ENCODE measurements around the gene SBNO2. TPM values are rescaled to one million over a fixed set of nuclear protein-coding genes. Genes with fewer than 3 reads are reported as not detected.

SBNO2 gene
- total and polyA plus RNA-seq, 9 of the 15 experiments (the other 6 are each of a cell fraction or from before 2014, with no cell fraction given) = 0.01 to 46.2 (median 6.7) TPM

GRCh38 chr19:1103708-1104310 lies 70.3 kb downstream of the SBNO2 start, which contains the start of gene GPX4:
TSS of gene GPX4 (plus strand) at chr19:1103994. CDS start at chr19:1104044, 50 bp downstream.
- peak within 1 kb of the TSS; percentile 88 to 95 for H3K9ac ChIP-seq (ENCODE audit: insufficient read depth in 1 of 2, low read depth in 2 of 2, low read length in 2 of 2)
- POLR2A ChIA-PET = interaction anchor here (0.6 to 1.6 kb wide), 11 partner anchors 9 to 165 kb away, joined by 3 to 14 read pairs (median 5); partner anchors contain the start of genes ABCA7 and CIRBP
- peak within 1 kb of the TSS; percentile 74 for H2AFZ ChIP-seq (ENCODE audit: low read depth, low read length)
- H3K79me2 ChIP-seq (ENCODE audit: control insufficient read depth, insufficient read depth, low read length) = peaks cover 25% of the 10 kb centered on the region
- no peaks in the 10 kb centered on the region; the same call in 1 of the 2 replicates for H4K20me1 ChIP-seq (replicated peaks; ENCODE audit: control insufficient read depth, insufficient read depth, low read length)
- no peaks in the 10 kb centered on the region for H3K27me3 ChIP-seq (ENCODE audit: control insufficient read depth in 2 of 2, insufficient read depth in 2 of 2, low read length in 2 of 2)
- ATAC-seq = peak; percentile 95
- peaks cover 34% of the 10 kb centered on the region; the same call in 2 of the 3 replicates for H3K36me3 ChIP-seq (ENCODE audit: control insufficient read depth, insufficient read depth, low read length)
- intact Hi-C loops (cut with micrococcal nuclease) (loop anchor here (2.0 to 5.0 kb wide), 2 partner anchors 62 to 83 kb away; partner anchors contain the start of genes ABCA7, RNU6-2 and TMEM259), in situ Hi-C loops (cut with MboI) (no loop called here)
- 1% methylated on average over 47 of the region's 75 CpGs for WGBS (ENCODE audit: insufficient coverage, low coverage, missing lambda C conversion rate)
- peaks cover 27 to 70% of the 10 kb centered on the region in 2 experiments for H3K4me1 ChIP-seq (replicated peaks in 1 of 2; ENCODE audit: control insufficient read depth in 2 of 2, insufficient read depth in 2 of 2, low read length in 2 of 2)
- H3K9me1 ChIP-seq (ENCODE audit: control insufficient read depth, insufficient read depth, low read length) = no peaks in the 10 kb centered on the region
- CTCF ChIA-PET (ENCODE audit: low intra/inter-chr PET ratio) = no interaction called here
- peak; percentile 99 for FAIRE-seq
- no TSS peak for BruUV-seq (replicated peaks)
- H3K27ac ChIP-seq (ENCODE audit: extremely low read depth, low read depth, low read length) = peak within 1 kb of the TSS; percentile 98
- peak within 1 kb of the TSS; percentile 97 for H3K4me3 ChIP-seq
- H3K4me2 ChIP-seq (ENCODE audit: insufficient read depth, low read length) = peak within 1 kb of the TSS; percentile 82
- H3K9me3 ChIP-seq (replicated peaks; ENCODE audit: control insufficient read depth, insufficient read depth, low read depth, low read length) = peaks cover 7% of the 10 kb centered on the region
- DNase-seq (ENCODE audit: extremely low read depth in 1 of 4, low spot score in 3 of 4) = peak; percentile 95 to 100 (median 97)
- peak; percentile 87 for TF ChIP-seq CHD1 (IDR thresholded peaks at IDR 0.05; ENCODE audit: low read length)
- TF ChIP-seq SP2 (IDR thresholded peaks at IDR 0.05; ENCODE audit: extremely low read depth, low read depth, low read length, poor library complexity, severe bottlenecking) = peak; percentile 47
- TF ChIP-seq SREBF1 (IDR thresholded peaks at IDR 0.05; ENCODE audit: borderline replicate concordance, low read depth, low read length) = no peak
- peak; percentile 75 for TF ChIP-seq HNRNPK (IDR thresholded peaks at IDR 0.05; ENCODE audit: low read depth, low read length, poor library complexity, severe bottlenecking)
- no peak for TF ChIP-seq MYBL2 (IDR thresholded peaks at IDR 0.05; ENCODE audit: low read depth)
- no peak for TF ChIP-seq MYBL2 (CRISPR knock-in tag; IDR thresholded peaks at IDR 0.05; ENCODE audit: borderline replicate concordance)
- TF ChIP-seq ZNF384 (IDR thresholded peaks at IDR 0.05; ENCODE audit: low read depth, low read length) = no peak
- TF ChIP-seq XRCC4 (IDR thresholded peaks at IDR 0.05; ENCODE audit: extremely low read depth, insufficient read depth, insufficient read length) = no peak
- no peak for TF ChIP-seq KLF16 (IDR thresholded peaks at IDR 0.05)
- peak; percentile 96 for TF ChIP-seq TBP (optimal IDR thresholded peaks at IDR 0.05; ENCODE audit: low read depth, low read length)
- no peak for TF ChIP-seq TGIF2 (CRISPR knock-in tag; IDR thresholded peaks at IDR 0.05)
- 0 out of 2 replicates have a peak, but pooled peaks have one; percentile 40 for TF ChIP-seq HMGXB4 (CRISPR knock-in tag; IDR thresholded peaks at IDR 0.05)
- TF ChIP-seq ZBTB17 (CRISPR knock-in tag; IDR thresholded peaks at IDR 0.05) = 0 out of 2 replicates have a peak, but pooled peaks have one; percentile 35
- no peak for TF ChIP-seq ESRRA (IDR thresholded peaks at IDR 0.05; ENCODE audit: borderline replicate concordance, low read depth)
- TF ChIP-seq TEAD4 (IDR thresholded peaks at IDR 0.05; ENCODE audit: low read length) = no peak
- TF ChIP-seq TEAD4 (CRISPR knock-in tag; IDR thresholded peaks at IDR 0.05; ENCODE audit: borderline replicate concordance) = 0 out of 2 replicates have a peak, but pooled peaks have one; percentile 42
- TF ChIP-seq RBM22 (IDR thresholded peaks at IDR 0.05; ENCODE audit: low read depth, low read length, poor library complexity, severe bottlenecking) = peak; percentile 81
- no peak for TF ChIP-seq ZFP1 (CRISPR knock-in tag; IDR thresholded peaks at IDR 0.05)
- TF ChIP-seq POLR2H (tag; IDR thresholded peaks at IDR 0.05; ENCODE audit: low read depth) = peak; percentile 94
- no peak for TF ChIP-seq ZBTB34 (CRISPR knock-in tag; IDR thresholded peaks at IDR 0.05)
- TF ChIP-seq TRIM28 (IDR thresholded peaks at IDR 0.05) = no peak
